Body of pancreas (tissue), 4 donors: ENCODE data around the gene TMEM232.

Experiments used
- POLR2A ChIP-seq, 3 donors: fragments of 450-650 bp; IDR thresholded peaks; one replicate each; pipeline ENCODE4 v1.6.1; 2016; ENCODE audit warnings: antibody characterized with exemption in 3 of 3, mild to moderate bottlenecking in 2 of 3
- TF ChIP-seq, protein P1 (sequence below), 7 experiments: fragments of 450-650 bp in 4 of 7; fragments of 200-600 bp in 3 of 7; sonication (generic) in 3 of 7; IDR thresholded peaks; one replicate each; pipeline ENCODE4 v1.5.1; 2016 to 2019; ENCODE audit warnings: antibody characterized with exemption in 7 of 7

GRCh38 chr5:110376281-110376951 is 350.1 kb downstream of the TMEM232 start:
- TF ChIP-seq, protein P1, sequence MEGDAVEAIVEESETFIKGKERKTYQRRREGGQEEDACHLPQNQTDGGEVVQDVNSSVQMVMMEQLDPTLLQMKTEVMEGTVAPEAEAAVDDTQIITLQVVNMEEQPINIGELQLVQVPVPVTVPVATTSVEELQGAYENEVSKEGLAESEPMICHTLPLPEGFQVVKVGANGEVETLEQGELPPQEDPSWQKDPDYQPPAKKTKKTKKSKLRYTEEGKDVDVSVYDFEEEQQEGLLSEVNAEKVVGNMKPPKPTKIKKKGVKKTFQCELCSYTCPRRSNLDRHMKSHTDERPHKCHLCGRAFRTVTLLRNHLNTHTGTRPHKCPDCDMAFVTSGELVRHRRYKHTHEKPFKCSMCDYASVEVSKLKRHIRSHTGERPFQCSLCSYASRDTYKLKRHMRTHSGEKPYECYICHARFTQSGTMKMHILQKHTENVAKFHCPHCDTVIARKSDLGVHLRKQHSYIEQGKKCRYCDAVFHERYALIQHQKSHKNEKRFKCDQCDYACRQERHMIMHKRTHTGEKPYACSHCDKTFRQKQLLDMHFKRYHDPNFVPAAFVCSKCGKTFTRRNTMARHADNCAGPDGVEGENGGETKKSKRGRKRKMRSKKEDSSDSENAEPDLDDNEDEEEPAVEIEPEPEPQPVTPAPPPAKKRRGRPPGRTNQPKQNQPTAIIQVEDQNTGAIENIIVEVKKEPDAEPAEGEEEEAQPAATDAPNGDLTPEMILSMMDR (IDR thresholded peaks at IDR 0.05), result no peak
- TF ChIP-seq POLR2A (IDR thresholded peaks at IDR 0.05), result no peak
